ENCODE results near the gene POLR1F. TPM values are rescaled to one million over a fixed set of nuclear protein-coding genes. Genes with fewer than 3 reads are reported as not detected.

Gene POLR1F
- total RNA-seq, 1 experiment from 2014 or later, result 37.7 TPM

DNA sequence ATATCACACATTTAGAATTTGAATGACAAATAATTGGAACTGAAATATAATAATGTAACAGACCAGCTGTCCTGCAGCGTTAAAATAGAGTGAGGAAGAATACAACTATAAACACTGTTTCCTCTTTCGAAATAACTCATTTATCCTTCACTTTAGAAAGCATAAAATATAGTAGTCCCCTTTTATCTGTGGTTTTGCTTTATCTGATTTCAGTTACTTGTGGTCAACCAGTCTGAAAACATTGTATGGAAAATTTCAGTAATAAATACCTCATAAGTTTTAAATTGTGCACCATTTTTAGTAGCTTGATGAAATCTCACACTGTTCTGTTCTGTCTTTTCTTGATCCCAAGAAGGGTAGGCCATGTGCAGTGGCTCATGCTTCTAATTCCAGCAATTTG is 31.7 kb downstream of the POLR1F start:
- H3K9me3 Mint-ChIP-seq (ENCODE audit: low read depth, unreplicated experiment), result no peaks in the 10 kb centered on the region
- H3K27me3 Mint-ChIP-seq (ENCODE audit: unreplicated experiment), result no peaks in the 10 kb centered on the region
- intact Hi-C loops (cut with micrococcal nuclease; ENCODE audit: unreplicated experiment), result no loop called here
- no peaks in the 10 kb centered on the region for H3K36me3 Mint-ChIP-seq (ENCODE audit: insufficient read depth, unreplicated experiment)
- TF ChIP-seq, protein P1, sequence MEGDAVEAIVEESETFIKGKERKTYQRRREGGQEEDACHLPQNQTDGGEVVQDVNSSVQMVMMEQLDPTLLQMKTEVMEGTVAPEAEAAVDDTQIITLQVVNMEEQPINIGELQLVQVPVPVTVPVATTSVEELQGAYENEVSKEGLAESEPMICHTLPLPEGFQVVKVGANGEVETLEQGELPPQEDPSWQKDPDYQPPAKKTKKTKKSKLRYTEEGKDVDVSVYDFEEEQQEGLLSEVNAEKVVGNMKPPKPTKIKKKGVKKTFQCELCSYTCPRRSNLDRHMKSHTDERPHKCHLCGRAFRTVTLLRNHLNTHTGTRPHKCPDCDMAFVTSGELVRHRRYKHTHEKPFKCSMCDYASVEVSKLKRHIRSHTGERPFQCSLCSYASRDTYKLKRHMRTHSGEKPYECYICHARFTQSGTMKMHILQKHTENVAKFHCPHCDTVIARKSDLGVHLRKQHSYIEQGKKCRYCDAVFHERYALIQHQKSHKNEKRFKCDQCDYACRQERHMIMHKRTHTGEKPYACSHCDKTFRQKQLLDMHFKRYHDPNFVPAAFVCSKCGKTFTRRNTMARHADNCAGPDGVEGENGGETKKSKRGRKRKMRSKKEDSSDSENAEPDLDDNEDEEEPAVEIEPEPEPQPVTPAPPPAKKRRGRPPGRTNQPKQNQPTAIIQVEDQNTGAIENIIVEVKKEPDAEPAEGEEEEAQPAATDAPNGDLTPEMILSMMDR (IDR thresholded peaks at IDR 0.05; ENCODE audit: unreplicated experiment), result no peak
- H3K4me1 Mint-ChIP-seq (ENCODE audit: low read depth, unreplicated experiment), result no peaks in the 10 kb centered on the region
- DNase-seq, result no peak
- H3K4me3 Mint-ChIP-seq (ENCODE audit: low read depth, unreplicated experiment), result no peak overlapping the region
- no TSS peak for BruUV-seq (replicated peaks)
- CTCF ChIA-PET, result no interaction called here
- no peak overlapping the region for H3K27ac Mint-ChIP-seq (ENCODE audit: unreplicated experiment)

DNA sequence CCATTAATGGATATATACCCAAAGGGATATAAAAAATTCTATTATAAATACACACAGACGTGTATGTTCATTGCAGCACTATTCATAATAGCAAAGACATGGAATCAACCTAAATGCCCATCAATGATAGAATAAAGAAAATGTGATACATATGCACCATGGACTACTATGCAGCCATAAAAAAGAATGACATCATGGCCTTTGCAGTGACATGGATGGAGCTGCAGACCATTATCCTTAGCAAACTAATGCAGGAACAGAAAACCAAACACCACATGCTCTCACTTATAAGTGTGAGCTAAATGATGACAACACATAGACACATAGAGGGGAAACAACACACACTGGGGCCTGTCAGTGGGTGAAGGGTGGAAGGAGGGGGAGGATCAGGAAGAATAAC is 33.0 kb downstream of the POLR1F start:
- TF ChIP-seq, protein P1 (IDR thresholded peaks at IDR 0.05; ENCODE audit: unreplicated experiment), result no peak
- no peak overlapping the region for H3K27ac Mint-ChIP-seq (ENCODE audit: unreplicated experiment)
- no peak for DNase-seq
- no peaks in the 10 kb centered on the region for H3K36me3 Mint-ChIP-seq (ENCODE audit: insufficient read depth, unreplicated experiment)
- BruUV-seq (replicated peaks), result no TSS peak
- CTCF ChIA-PET, result no interaction called here
- intact Hi-C loops (cut with micrococcal nuclease; ENCODE audit: unreplicated experiment), result no loop called here
- no peaks in the 10 kb centered on the region for H3K27me3 Mint-ChIP-seq (ENCODE audit: unreplicated experiment)
- no peaks in the 10 kb centered on the region for H3K4me1 Mint-ChIP-seq (ENCODE audit: low read depth, unreplicated experiment)
- H3K9me3 Mint-ChIP-seq (ENCODE audit: low read depth, unreplicated experiment), result no peaks in the 10 kb centered on the region
- H3K4me3 Mint-ChIP-seq (ENCODE audit: low read depth, unreplicated experiment), result no peak overlapping the region

DNA sequence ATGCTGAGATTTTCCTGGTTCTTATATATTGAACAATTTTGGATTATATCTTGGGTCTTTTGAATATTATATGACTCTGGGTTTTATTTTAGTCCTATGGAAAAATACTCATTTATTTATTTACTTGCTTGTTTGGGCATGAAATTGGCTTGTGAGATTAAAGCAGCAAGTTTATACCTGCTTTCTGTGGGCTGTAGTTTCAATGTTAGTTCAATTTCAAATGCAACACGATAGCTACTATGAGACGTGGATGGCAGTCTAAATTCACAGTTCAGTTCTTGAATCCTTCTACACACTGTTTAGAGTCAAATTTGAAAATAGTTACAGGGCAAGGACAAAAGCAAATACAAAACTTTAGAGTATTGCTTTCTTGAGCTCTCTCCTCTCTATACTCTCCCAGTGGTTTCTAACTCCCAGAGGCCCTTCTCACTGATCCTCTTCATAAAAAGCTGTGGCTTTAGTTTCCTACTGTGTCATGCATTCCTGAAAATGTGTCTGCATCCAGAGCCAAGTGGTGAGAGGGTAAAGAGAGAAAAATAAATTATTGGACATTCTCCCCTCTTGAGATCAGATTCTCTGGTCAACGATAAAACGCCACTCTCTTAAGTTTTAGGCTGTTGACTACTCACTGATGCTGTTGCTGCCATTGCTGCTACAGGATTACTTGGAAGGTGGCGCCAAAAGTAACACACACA is 34.4 kb downstream of the POLR1F start:
- BruUV-seq (replicated peaks), result no TSS peak
- CTCF ChIA-PET, result no interaction called here
- intact Hi-C loops (cut with micrococcal nuclease; ENCODE audit: unreplicated experiment), result no loop called here
- Mint-ChIP-seq H3K36me3 (ENCODE audit: insufficient read depth, unreplicated experiment) (no peaks in the 10 kb centered on the region), H3K9me3 (ENCODE audit: low read depth, unreplicated experiment) (no peaks in the 10 kb centered on the region), H3K4me1 (ENCODE audit: low read depth, unreplicated experiment) (no peaks in the 10 kb centered on the region), H3K27ac (ENCODE audit: unreplicated experiment) (no peak overlapping the region), H3K27me3 (ENCODE audit: unreplicated experiment) (no peaks in the 10 kb centered on the region), H3K4me3 (ENCODE audit: low read depth, unreplicated experiment) (no peak overlapping the region)
- TF ChIP-seq, protein P1 (IDR thresholded peaks at IDR 0.05; ENCODE audit: unreplicated experiment), result no peak
- DNase-seq, result no peak

DNA sequence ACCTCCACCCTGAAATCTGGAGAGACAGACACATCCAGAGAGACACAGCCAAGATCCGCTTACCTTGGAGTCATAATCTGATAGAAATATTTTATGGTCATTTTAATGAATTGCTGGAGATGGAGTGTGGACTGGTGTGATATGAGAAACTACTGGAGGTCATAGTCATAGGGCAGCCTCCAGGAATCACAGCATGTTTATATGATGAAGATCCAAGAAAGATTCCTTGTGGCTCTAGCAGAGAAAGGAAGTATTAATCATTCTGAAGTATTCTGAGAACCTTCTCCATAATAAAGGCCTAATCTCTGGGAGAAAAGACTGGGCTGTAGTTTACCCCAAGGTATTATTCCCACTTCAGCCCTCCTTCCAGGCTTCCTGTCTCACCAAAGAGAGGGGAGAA is 38.0 kb downstream of the POLR1F start:
- H3K4me1 Mint-ChIP-seq (ENCODE audit: low read depth, unreplicated experiment), result no peaks in the 10 kb centered on the region
- no TSS peak for BruUV-seq (replicated peaks)
- TF ChIP-seq, protein P1 (IDR thresholded peaks at IDR 0.05; ENCODE audit: unreplicated experiment), result no peak
- no peak for DNase-seq
- CTCF ChIA-PET, result no interaction called here
- H3K36me3 Mint-ChIP-seq (ENCODE audit: insufficient read depth, unreplicated experiment), result no peaks in the 10 kb centered on the region
- no peak overlapping the region for H3K4me3 Mint-ChIP-seq (ENCODE audit: low read depth, unreplicated experiment)
- no peaks in the 10 kb centered on the region for H3K9me3 Mint-ChIP-seq (ENCODE audit: low read depth, unreplicated experiment)
- H3K27me3 Mint-ChIP-seq (ENCODE audit: unreplicated experiment), result no peaks in the 10 kb centered on the region
- no peak overlapping the region for H3K27ac Mint-ChIP-seq (ENCODE audit: unreplicated experiment)
- intact Hi-C loops (cut with micrococcal nuclease; ENCODE audit: unreplicated experiment), result no loop called here

Measured in Calu3 (cell line).